ENCODE results near the gene TXNRD3.

DNA sequence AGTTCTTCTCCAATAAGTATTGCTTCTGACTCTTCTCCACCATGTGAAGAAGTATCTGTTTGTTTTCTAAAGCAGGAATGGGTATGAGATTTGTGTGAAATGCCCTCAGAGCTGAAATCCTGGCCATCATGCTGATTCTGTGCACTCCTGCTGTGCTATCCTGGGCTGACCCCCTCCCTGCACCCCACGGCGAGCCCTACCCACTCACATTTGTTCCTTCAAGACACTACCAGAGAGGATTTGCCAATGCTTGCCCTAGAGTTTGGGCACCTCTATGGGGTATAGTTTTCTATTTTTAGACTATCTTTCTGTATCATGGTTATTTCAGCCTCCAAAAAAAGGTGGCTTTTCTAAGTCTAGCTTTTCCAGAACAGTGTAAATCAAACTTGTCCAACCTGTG, 18.5 kb downstream of the TXNRD3 start:
- TF ChIP-seq, protein P1, sequence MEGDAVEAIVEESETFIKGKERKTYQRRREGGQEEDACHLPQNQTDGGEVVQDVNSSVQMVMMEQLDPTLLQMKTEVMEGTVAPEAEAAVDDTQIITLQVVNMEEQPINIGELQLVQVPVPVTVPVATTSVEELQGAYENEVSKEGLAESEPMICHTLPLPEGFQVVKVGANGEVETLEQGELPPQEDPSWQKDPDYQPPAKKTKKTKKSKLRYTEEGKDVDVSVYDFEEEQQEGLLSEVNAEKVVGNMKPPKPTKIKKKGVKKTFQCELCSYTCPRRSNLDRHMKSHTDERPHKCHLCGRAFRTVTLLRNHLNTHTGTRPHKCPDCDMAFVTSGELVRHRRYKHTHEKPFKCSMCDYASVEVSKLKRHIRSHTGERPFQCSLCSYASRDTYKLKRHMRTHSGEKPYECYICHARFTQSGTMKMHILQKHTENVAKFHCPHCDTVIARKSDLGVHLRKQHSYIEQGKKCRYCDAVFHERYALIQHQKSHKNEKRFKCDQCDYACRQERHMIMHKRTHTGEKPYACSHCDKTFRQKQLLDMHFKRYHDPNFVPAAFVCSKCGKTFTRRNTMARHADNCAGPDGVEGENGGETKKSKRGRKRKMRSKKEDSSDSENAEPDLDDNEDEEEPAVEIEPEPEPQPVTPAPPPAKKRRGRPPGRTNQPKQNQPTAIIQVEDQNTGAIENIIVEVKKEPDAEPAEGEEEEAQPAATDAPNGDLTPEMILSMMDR (IDR thresholded peaks at IDR 0.05; ENCODE audit: low read depth, low read length), result no peak
- no peak for TF ChIP-seq EZH2phosphoT487 (IDR thresholded peaks at IDR 0.05; ENCODE audit: low read depth)
